RWPE1 (cell line): ENCODE results near the gene AUH.
A peak's percentile ranks its signal among the peaks of the same experiment; 100 is the strongest.
"Not testable (repeated sequence)": the region's sequence is repeated elsewhere in the genome, so short reads cannot be mapped to it uniquely, and the experiment has no call there.

Source experiments
- CTCF ChIA-PET: fragments of 350-600 bp; sonication (Branson Sonifier 250); formaldehyde crosslinking; extraction: SDS; loops from one replicate; lab custom pipeline; 2021; lab: Yijun Ruan, JAX
- POLR2A ChIA-PET: fragments of 400-600 bp; formaldehyde crosslinking; extraction: SDS; loops from one replicate; lab custom pipeline; 2020; ENCODE audit warnings: antibody characterized with exemption; ENCODE audit not compliant: low non-redundant PET; lab: Yijun Ruan, JAX
- DNase-seq: peaks from one replicate; pipeline ENCODE4 v3.0.0; 2012; ENCODE audit warnings: low spot score
- H3K27ac ChIP-seq: fragments of 450-650 bp; 2 replicates; pipeline ENCODE4 v1.5.1; 2017
- CTCF ChIP-seq: fragments of 450-650 bp; conservative IDR thresholded peaks from 2 replicates; pipeline ENCODE4 v1.5.1; 2017; ENCODE audit warnings: low read depth, mild to moderate bottlenecking

AUH gene

GRCh38 chr9:91371894-91372293 is 10.2 kb upstream of the AUH start:
- DNase-seq: no peak
- no peak for TF ChIP-seq CTCF
- no peak overlapping the region for H3K27ac ChIP-seq
- POLR2A ChIA-PET: no interaction called here
- CTCF ChIA-PET: interaction anchor here (0.7 kb wide), 1 partner anchor 44 kb away, joined by 3 read pairs; no protein-coding TSS in a partner anchor

GRCh38 chr9:91370006-91370405 is 8.3 kb upstream of the AUH start:
- CTCF ChIA-PET: interaction anchor here (0.6 kb wide), 1 partner anchor 298 kb away, joined by 3 read pairs; no protein-coding TSS in a partner anchor
- POLR2A ChIA-PET, H3K27ac ChIP-seq, DNase-seq: not testable (repeated sequence)

- ChIA-PET CTCF (interaction anchor here (0.5 to 0.8 kb wide), 2 partner anchors 9 to 328 kb away, joined by 3 to 4 read pairs; no protein-coding TSS in a partner anchor), POLR2A (no interaction called here)
- DNase-seq: no peak
- TF ChIP-seq CTCF: no peak
- no peak overlapping the region for H3K27ac ChIP-seq
Observed at GRCh38 chr9:91364702-91365101, 3.0 kb upstream of the AUH start.

- ChIA-PET POLR2A (no interaction called here), CTCF (no interaction called here)
- no peak overlapping the region for H3K27ac ChIP-seq
- TF ChIP-seq CTCF: no peak
- no peak for DNase-seq
Observed at GRCh38 chr9:91364005-91364404, 2.3 kb upstream of the AUH start.

GRCh38 chr9:91362051-91362611 is 413 bp upstream of the AUH start:
- CTCF ChIA-PET: interaction anchor here (0.5 to 0.7 kb wide), 3 partner anchors 149 to 446 kb away, joined by 4 to 5 read pairs (median 4); no protein-coding TSS in a partner anchor
- peak overlapping the region; percentile 77 for H3K27ac ChIP-seq
- POLR2A ChIA-PET: no interaction called here

GRCh38 chr9:91360551-91361290 is 997 bp downstream of the AUH start:
- peak overlapping the region; percentile 77 for H3K27ac ChIP-seq
- CTCF ChIA-PET: interaction anchor here (0.6 to 1.0 kb wide), 5 partner anchors 28 to 446 kb away, joined by 3 to 6 read pairs (median 3); no protein-coding TSS in a partner anchor
- DNase-seq: no peak
- POLR2A ChIA-PET: interaction anchor here (0.6 to 1.0 kb wide), 2 partner anchors 47 to 64 kb away, joined by 3 to 4 read pairs; no protein-coding TSS in a partner anchor
- no peak for TF ChIP-seq CTCF

More at GRCh38 chr9:91362051-91362611, 413 bp upstream of the AUH start:
- no peak for TF ChIP-seq CTCF
- no peak for DNase-seq
